K562 (cell line): ENCODE measurements around the gene MS4A7. TPM values are rescaled to one million over a fixed set of nuclear protein-coding genes. Genes with fewer than 3 reads are reported as not detected.

Source experiments
- ATAC-seq: fragments of 200-7000 bp; cut with Tn5 transposase; 3 replicates; pipeline ENCODE4 v1.9.1; 2020; ENCODE audit warnings: moderate library complexity
- BruUV-seq: library from RNA; stranded (reverse); fragments of 400-500 nt; replicated peaks from 2 replicates; lab custom pipeline; 2021; lab: Mats Ljungman, UMichigan
- CTCF ChIA-PET: fragments of 300-600 bp; formaldehyde crosslinking; extraction: SDS; loops from one replicate; lab custom pipeline; 2021; ENCODE audit warnings: low intra/inter-chr PET ratio; lab: Yijun Ruan, JAX
- POLR2A ChIA-PET: fragments of 300-600, 350-650 bp; sonication (Branson Sonifier 250); formaldehyde crosslinking; extraction: SDS; loops from one replicate; lab custom pipeline; 2021; ENCODE audit warnings: antibody characterized with exemption, inconsistent platforms; lab: Yijun Ruan, JAX
- DNase-seq, 4 experiments: peaks; one replicate each; pipeline versions ENCODE4 v3.0.0 to v3.0.0-alpha.2; 2011 to 2018; ENCODE audit warnings: low spot score in 3 of 4, mixed read lengths in 3 of 4; ENCODE audit errors: extremely low read depth in 1 of 4
- FAIRE-seq: peaks from 2 replicates; lab custom pipeline; 2011; peaks lifted over from hg19 to GRCh38; lab: Jason Lieb, UNC
- H2AFZ ChIP-seq: 2 replicates; pipeline ENCODE4 v1.6.0; 2011; ENCODE audit warnings: low read depth, low read length, control low read depth, inconsistent platforms
- H3K27ac ChIP-seq: fragments of 200-600 bp; 3 replicates; pipeline ENCODE4 v1.8.0; 2011; ENCODE audit warnings: low read depth, mild to moderate bottlenecking, control low read depth, inconsistent platforms, low read length, moderate library complexity, mixed read lengths; ENCODE audit errors: extremely low read depth
- H3K27me3 ChIP-seq, 2 experiments: fragments of 300-600 bp in 1 of 2; 2 replicates in 1 of 2; 3 replicates in 1 of 2; pipeline versions ENCODE4 v1.6.0 to v1.8.0; 2011; ENCODE audit warnings: inconsistent platforms in 2 of 2, low read length in 2 of 2, mild to moderate bottlenecking in 1 of 2, mixed read lengths in 1 of 2, moderate library complexity in 1 of 2; ENCODE audit not compliant: control insufficient read depth in 2 of 2, insufficient read depth in 2 of 2
- H3K36me3 ChIP-seq: fragments of 300-600 bp; 3 replicates; pipeline ENCODE4 v1.8.0; 2011; ENCODE audit warnings: mild to moderate bottlenecking, low read length, inconsistent platforms; ENCODE audit not compliant: control insufficient read depth, insufficient read depth
- H3K4me1 ChIP-seq, 2 experiments: fragments of 200-600 bp in 1 of 2; replicated peaks in 1 of 2; 2 replicates in 1 of 2; 3 replicates in 1 of 2; pipeline versions ENCODE4 v1.5.1 to v1.8.0; 2011; ENCODE audit warnings: inconsistent platforms in 2 of 2, low read length in 2 of 2, mild to moderate bottlenecking in 1 of 2, mixed read lengths in 1 of 2, moderate library complexity in 1 of 2; ENCODE audit not compliant: control insufficient read depth in 2 of 2, insufficient read depth in 2 of 2
- H3K4me2 ChIP-seq: 2 replicates; pipeline ENCODE4 v1.6.1; 2011; ENCODE audit warnings: low read length, control low read depth, inconsistent platforms, mixed read lengths; ENCODE audit not compliant: insufficient read depth
- H3K4me3 ChIP-seq: fragments of 200-600 bp; sonication (generic), shearing (Covaris generic); 2 replicates; pipeline ENCODE4 v1.5.1; 2016; ENCODE audit warnings: control low read depth, inconsistent platforms
- H3K79me2 ChIP-seq: fragments of 200-600 bp; 3 replicates; pipeline ENCODE4 v1.8.0; 2011; ENCODE audit warnings: low read length, inconsistent platforms; ENCODE audit not compliant: control insufficient read depth, insufficient read depth
- H3K9ac ChIP-seq, 2 experiments: 2 replicates each; pipeline versions ENCODE4 v1.6.0 to v1.6.1; 2011; ENCODE audit warnings: low read depth in 2 of 2, low read length in 2 of 2, control low read depth in 1 of 2, inconsistent platforms in 1 of 2, mild to moderate bottlenecking in 1 of 2, mixed read lengths in 1 of 2; ENCODE audit not compliant: insufficient read depth in 1 of 2
- H3K9me1 ChIP-seq: one replicate; pipeline ENCODE4 v1.6.0; 2011; ENCODE audit warnings: inconsistent platforms, mild to moderate bottlenecking, low read length, moderate library complexity; ENCODE audit not compliant: control insufficient read depth, insufficient read depth
- H3K9me3 ChIP-seq: replicated peaks from 2 replicates; pipeline ENCODE4 v1.5.1; 2011; ENCODE audit warnings: low read depth, low read length, inconsistent platforms; ENCODE audit not compliant: control insufficient read depth, insufficient read depth
- H4K20me1 ChIP-seq: replicated peaks from 2 replicates; pipeline ENCODE4 v1.6.1; 2011; ENCODE audit warnings: low read length, inconsistent platforms, mixed read lengths; ENCODE audit not compliant: control insufficient read depth, insufficient read depth
- FIP1L1 ChIP-seq: fragments of 200-400 bp; formaldehyde crosslinking; IDR thresholded peaks from 2 replicates; pipeline ENCODE4 v1.6.1; 2018; ENCODE audit warnings: mild to moderate bottlenecking, low read depth, low read length; ENCODE audit not compliant: poor library complexity, severe bottlenecking
- HIVEP1 ChIP-seq: fragments of 250-450 bp; sonication (Bioruptor Pico); IDR thresholded peaks from 2 replicates; pipeline ENCODE4 v1.4.0; 2020; ENCODE audit warnings: mild to moderate bottlenecking
- MXI1 ChIP-seq: IDR thresholded peaks from 2 replicates; pipeline ENCODE4 v1.6.1; 2011; ENCODE audit warnings: low read depth, mild to moderate bottlenecking, improper control_type of control experiment, low read length
- RAD21 ChIP-seq, 2 experiments: fragments of 250-450 bp in 1 of 2; fragments of 450-650 bp in 1 of 2; sonication (Bioruptor Pico) in 1 of 2; formaldehyde crosslinking in 1 of 2; IDR thresholded peaks in 1 of 2; conservative IDR thresholded peaks in 1 of 2; 2 replicates each; pipeline versions ENCODE4 v1.4.0 to v1.8.0; 2020 to 2022; ENCODE audit warnings: mild to moderate bottlenecking in 2 of 2, moderate library complexity in 1 of 2
- SMAD2 ChIP-seq: fragments of 150-350 bp; IDR thresholded peaks from 2 replicates; pipeline ENCODE4 v1.6.1; 2014; ENCODE audit warnings: low read depth, mild to moderate bottlenecking, low read length
- TBP ChIP-seq: optimal IDR thresholded peaks from 2 replicates; pipeline ENCODE3; 2011; ENCODE audit warnings: low read depth, low read length, improper control_type of control experiment
- ZNF507 ChIP-seq: conservative IDR thresholded peaks from 2 replicates; pipeline ENCODE4 v1.6.1; 2017; ENCODE audit warnings: missing genetic modification characterization, missing compliant biosample characterization
- WGBS: fragments of 100-300 bp; shearing (Covaris generic); methylation state at CpG from one replicate; pipeline ENCODE4 v1.1.6; 2016; ENCODE audit warnings: low coverage, mixed read lengths; ENCODE audit not compliant: insufficient coverage; ENCODE audit errors: missing lambda C conversion rate; 5-methylcytosine and 5-hydroxymethylcytosine counted together
- in situ Hi-C: fragments of 300-500 bp; cut with MboI; formaldehyde crosslinking; loops from 4 replicates; pipeline ENCODE4 v1.15.0; 2018; ENCODE audit warnings: inconsistent platforms, mixed read lengths
- intact Hi-C: fragments of 100-400 bp; cut with micrococcal nuclease; formaldehyde crosslinking; loops from 2 replicates; pipeline ENCODE4 v1.14.2; 2022
- polyA plus RNA-seq, 8 experiments: library from polyadenylated mRNA; depleted of rRNA in 4 of 8; stranded (reverse) in 5 of 8; unstranded in 3 of 8; fragments of >200 nt; fragmentation: Nextera tagmentation in 2 of 8; fragmentation: Illumina TruSeq in 1 of 8; extraction: Ambion mirVana in 2 of 8; extraction: Trizol in 1 of 8; gene quantifications; 2 replicates each; pipeline versions ENCODE4 v1.2.1 to v1.2.3, GENCODE V29; 2011 to 2014; ENCODE audit warnings: inconsistent platforms in 1 of 8, missing spikeins in 1 of 8
- total RNA-seq, 7 experiments: library from RNA; depleted of rRNA in 6 of 7; stranded (reverse); fragments of >200 nt in 6 of 7; fragmentation: Illumina TruSeq in 2 of 7; extraction: Trizol in 2 of 7; gene quantifications; 2 replicates each; pipeline versions ENCODE4 v1.2.1 to v1.2.3, GENCODE V29; 2011 to 2021; ENCODE audit warnings: low replicate concordance in 1 of 7
- TF ChIP-seq, protein P1 (sequence below), 2 experiments: fragments of 450-650 bp; formaldehyde crosslinking in 1 of 2; IDR thresholded peaks; 2 replicates each; pipeline versions ENCODE4 v1.4.0 to v1.6.1; 2014 to 2020; ENCODE audit warnings: mild to moderate bottlenecking in 2 of 2, borderline replicate concordance in 1 of 2, low read depth in 1 of 2
- TF ChIP-seq, protein P2 (sequence below), 3 experiments: IDR thresholded peaks in 2 of 3; conservative IDR thresholded peaks in 1 of 3; 2 replicates each; pipeline ENCODE4 v1.5.1; 2011 to 2012; ENCODE audit warnings: low read length in 3 of 3, mild to moderate bottlenecking in 3 of 3, control low read depth in 2 of 3, improper control_type of control experiment in 1 of 3, inconsistent platforms in 1 of 3, low read depth in 1 of 3, mixed read lengths in 1 of 3, moderate library complexity in 1 of 3; ENCODE audit not compliant: insufficient read depth in 2 of 3

The MS4A7 gene
- total and polyA plus RNA-seq, 9 of the 15 experiments (the other 6 are each of a cell fraction or from before 2014, with no cell fraction given): not detected

GRCh38 chr11:60334005-60334620 lies 44.2 kb upstream of the MS4A7 start:
- CTCF ChIA-PET: interaction anchor here (0.7 to 1.5 kb wide), 3 partner anchors 152 to 285 kb away, joined by 3 to 4 read pairs (median 3); no protein-coding TSS in a partner anchor
- BruUV-seq: no TSS peak
- DNase-seq (peak; percentile 58 to 74 (median 62)), ATAC-seq (peak; percentile 87), FAIRE-seq (peak; percentile 77)
- in situ Hi-C loops: no loop called here
- POLR2A ChIA-PET: no interaction called here
- peak overlapping the region; percentile 78 for H2AFZ ChIP-seq
- intact Hi-C loops: loop anchor here (5.0 to 10.0 kb wide), 2 partner anchors 283 to 519 kb away; partner anchors contain the start of gene MRPL16
- H3K4me1 ChIP-seq: no peaks in the 10 kb centered on the region; a peak in 1 of 5 replicates
- no peaks in the 10 kb centered on the region for H3K79me2 ChIP-seq
- H4K20me1 ChIP-seq: no peaks in the 10 kb centered on the region
- no peak overlapping the region; a peak in 1 of 4 replicates for H3K9ac ChIP-seq
- peak; percentile 16 to 42; a peak in 2 of 4 replicates for TF ChIP-seq RAD21 (CRISPR knock-in tag; conservative IDR thresholded peaks at IDR 0.05 in 1 of 2, IDR thresholded peaks at IDR 0.05 in 1 of 2)
- no peak for TF ChIP-seq HIVEP1
- no peak for TF ChIP-seq SMAD2
- no peak for TF ChIP-seq TBP
- TF ChIP-seq, protein P1, sequence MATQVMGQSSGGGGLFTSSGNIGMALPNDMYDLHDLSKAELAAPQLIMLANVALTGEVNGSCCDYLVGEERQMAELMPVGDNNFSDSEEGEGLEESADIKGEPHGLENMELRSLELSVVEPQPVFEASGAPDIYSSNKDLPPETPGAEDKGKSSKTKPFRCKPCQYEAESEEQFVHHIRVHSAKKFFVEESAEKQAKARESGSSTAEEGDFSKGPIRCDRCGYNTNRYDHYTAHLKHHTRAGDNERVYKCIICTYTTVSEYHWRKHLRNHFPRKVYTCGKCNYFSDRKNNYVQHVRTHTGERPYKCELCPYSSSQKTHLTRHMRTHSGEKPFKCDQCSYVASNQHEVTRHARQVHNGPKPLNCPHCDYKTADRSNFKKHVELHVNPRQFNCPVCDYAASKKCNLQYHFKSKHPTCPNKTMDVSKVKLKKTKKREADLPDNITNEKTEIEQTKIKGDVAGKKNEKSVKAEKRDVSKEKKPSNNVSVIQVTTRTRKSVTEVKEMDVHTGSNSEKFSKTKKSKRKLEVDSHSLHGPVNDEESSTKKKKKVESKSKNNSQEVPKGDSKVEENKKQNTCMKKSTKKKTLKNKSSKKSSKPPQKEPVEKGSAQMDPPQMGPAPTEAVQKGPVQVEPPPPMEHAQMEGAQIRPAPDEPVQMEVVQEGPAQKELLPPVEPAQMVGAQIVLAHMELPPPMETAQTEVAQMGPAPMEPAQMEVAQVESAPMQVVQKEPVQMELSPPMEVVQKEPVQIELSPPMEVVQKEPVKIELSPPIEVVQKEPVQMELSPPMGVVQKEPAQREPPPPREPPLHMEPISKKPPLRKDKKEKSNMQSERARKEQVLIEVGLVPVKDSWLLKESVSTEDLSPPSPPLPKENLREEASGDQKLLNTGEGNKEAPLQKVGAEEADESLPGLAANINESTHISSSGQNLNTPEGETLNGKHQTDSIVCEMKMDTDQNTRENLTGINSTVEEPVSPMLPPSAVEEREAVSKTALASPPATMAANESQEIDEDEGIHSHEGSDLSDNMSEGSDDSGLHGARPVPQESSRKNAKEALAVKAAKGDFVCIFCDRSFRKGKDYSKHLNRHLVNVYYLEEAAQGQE (IDR thresholded peaks at IDR 0.05; ENCODE audit: borderline replicate concordance): peak; percentile 14; the same call in 1 of the 2 replicates
- TF ChIP-seq, protein P1 (CRISPR knock-in tag; IDR thresholded peaks at IDR 0.05; ENCODE audit: low read depth): no peak
- no peak for TF ChIP-seq FIP1L1
- TF ChIP-seq MXI1: no peak
- no peak for TF ChIP-seq ZNF507 (tag)
- TF ChIP-seq, protein P2, sequence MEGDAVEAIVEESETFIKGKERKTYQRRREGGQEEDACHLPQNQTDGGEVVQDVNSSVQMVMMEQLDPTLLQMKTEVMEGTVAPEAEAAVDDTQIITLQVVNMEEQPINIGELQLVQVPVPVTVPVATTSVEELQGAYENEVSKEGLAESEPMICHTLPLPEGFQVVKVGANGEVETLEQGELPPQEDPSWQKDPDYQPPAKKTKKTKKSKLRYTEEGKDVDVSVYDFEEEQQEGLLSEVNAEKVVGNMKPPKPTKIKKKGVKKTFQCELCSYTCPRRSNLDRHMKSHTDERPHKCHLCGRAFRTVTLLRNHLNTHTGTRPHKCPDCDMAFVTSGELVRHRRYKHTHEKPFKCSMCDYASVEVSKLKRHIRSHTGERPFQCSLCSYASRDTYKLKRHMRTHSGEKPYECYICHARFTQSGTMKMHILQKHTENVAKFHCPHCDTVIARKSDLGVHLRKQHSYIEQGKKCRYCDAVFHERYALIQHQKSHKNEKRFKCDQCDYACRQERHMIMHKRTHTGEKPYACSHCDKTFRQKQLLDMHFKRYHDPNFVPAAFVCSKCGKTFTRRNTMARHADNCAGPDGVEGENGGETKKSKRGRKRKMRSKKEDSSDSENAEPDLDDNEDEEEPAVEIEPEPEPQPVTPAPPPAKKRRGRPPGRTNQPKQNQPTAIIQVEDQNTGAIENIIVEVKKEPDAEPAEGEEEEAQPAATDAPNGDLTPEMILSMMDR (IDR thresholded peaks at IDR 0.05 in 2 of 3, conservative IDR thresholded peaks at IDR 0.05 in 1 of 3; ENCODE audit: insufficient read depth in 2 of 3, low read depth in 1 of 3, low read length in 3 of 3): peak; percentile 72 to 75 (median 72)
- 0% methylated on average over 2 of the region's 2 CpGs for WGBS
- no peaks in the 10 kb centered on the region for H3K9me1 ChIP-seq
- no peaks in the 10 kb centered on the region for H3K36me3 ChIP-seq
- no peak overlapping the region for H3K4me3 ChIP-seq
- H3K27ac ChIP-seq: no peak overlapping the region
- H3K4me2 ChIP-seq: peak overlapping the region; percentile 51
- H3K27me3 ChIP-seq: no peaks in the 10 kb centered on the region
- no peaks in the 10 kb centered on the region for H3K9me3 ChIP-seq
